Progenitor cell of endocrine pancreas (in vitro differentiated cells): Measurements from ENCODE around the gene VIPR1. TPM values are rescaled to one million over a fixed set of nuclear protein-coding genes. Genes with fewer than 3 reads are reported as not detected.

Source experiments
- DNase-seq: peaks from one replicate; pipeline ENCODE4 v3.0.0; 2021; ENCODE audit warnings: low spot score; ENCODE audit not compliant: unreplicated experiment
- H3K27ac Mint-ChIP-seq: 2 replicates; pipeline ENCODE4 v1.8.0; 2021; ENCODE audit warnings: mild to moderate bottlenecking, moderate library complexity, mixed read lengths
- H3K27me3 Mint-ChIP-seq: 2 replicates; pipeline ENCODE4 v1.8.0; 2021; ENCODE audit warnings: mixed read lengths
- H3K36me3 Mint-ChIP-seq: 2 replicates; pipeline ENCODE4 v1.8.0; 2022; ENCODE audit warnings: mixed read lengths; ENCODE audit not compliant: insufficient read depth
- H3K4me1 Mint-ChIP-seq: 2 replicates; pipeline ENCODE4 v1.8.0; 2021; ENCODE audit warnings: low read depth, mixed read lengths
- H3K4me3 Mint-ChIP-seq: 2 replicates; pipeline ENCODE4 v1.8.0; 2021; ENCODE audit warnings: low read depth, mild to moderate bottlenecking, moderate library complexity, mixed read lengths
- H3K9me3 Mint-ChIP-seq: 2 replicates; pipeline ENCODE4 v1.8.0; 2021; ENCODE audit warnings: low read depth, mixed read lengths
- total RNA-seq: library from RNA; stranded (reverse); gene quantifications from 2 replicates; pipeline ENCODE4 v1.2.1, GENCODE V29; 2021
- TF ChIP-seq, protein P1 (sequence below): fragments of 200-600 bp; sonication (generic); IDR thresholded peaks from one replicate; pipeline ENCODE4 v1.5.0; 2021; ENCODE audit warnings: antibody characterized with exemption, mild to moderate bottlenecking; ENCODE audit not compliant: unreplicated experiment

VIPR1 gene
- total RNA-seq, 1 donor from 2014 or later: 6.8 TPM

DNA sequence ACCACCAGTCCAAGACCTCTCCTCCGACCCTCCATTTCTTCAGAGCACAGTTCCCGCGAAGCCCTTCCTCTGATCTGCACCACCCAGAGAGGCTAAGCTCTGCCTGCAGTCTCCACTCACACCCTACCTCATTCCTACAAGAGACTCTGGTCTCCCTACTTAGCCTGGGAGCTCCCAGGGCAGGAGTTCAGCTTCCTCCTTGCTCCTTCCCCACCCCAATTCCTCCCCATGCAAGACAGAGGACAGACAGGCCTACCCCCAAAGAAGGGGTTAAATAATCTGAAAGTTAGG, 12.6 kb upstream of the VIPR1 start:
- TF ChIP-seq, protein P1, sequence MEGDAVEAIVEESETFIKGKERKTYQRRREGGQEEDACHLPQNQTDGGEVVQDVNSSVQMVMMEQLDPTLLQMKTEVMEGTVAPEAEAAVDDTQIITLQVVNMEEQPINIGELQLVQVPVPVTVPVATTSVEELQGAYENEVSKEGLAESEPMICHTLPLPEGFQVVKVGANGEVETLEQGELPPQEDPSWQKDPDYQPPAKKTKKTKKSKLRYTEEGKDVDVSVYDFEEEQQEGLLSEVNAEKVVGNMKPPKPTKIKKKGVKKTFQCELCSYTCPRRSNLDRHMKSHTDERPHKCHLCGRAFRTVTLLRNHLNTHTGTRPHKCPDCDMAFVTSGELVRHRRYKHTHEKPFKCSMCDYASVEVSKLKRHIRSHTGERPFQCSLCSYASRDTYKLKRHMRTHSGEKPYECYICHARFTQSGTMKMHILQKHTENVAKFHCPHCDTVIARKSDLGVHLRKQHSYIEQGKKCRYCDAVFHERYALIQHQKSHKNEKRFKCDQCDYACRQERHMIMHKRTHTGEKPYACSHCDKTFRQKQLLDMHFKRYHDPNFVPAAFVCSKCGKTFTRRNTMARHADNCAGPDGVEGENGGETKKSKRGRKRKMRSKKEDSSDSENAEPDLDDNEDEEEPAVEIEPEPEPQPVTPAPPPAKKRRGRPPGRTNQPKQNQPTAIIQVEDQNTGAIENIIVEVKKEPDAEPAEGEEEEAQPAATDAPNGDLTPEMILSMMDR: no peak
- DNase-seq: no peak
- Mint-ChIP-seq H3K4me1 (no peaks in the 10 kb centered on the region), H3K9me3 (no peaks in the 10 kb centered on the region), H3K36me3 (no peaks in the 10 kb centered on the region), H3K4me3 (no peak overlapping the region), H3K27ac (no peak overlapping the region), H3K27me3 (peaks cover 15% of the 10 kb centered on the region)

DNA sequence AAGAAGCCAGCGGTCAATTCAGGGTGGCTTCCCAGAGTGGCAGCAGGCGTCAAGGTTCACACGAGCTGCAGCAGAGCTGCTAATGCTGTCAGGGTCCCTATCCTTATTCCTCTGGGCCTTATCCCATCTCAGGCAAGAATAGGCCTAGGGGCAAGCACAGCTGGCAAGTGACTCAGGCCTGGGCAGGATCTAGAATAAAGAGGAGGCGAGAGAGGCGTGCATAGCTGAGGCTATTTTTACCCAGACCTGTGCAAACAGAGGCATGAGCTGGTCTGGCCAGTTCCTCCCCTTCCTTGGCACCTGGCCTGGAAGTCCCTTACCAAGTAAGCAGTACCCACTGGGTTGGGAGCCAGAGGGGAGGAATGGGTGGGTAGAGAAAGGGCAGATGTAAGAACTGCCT, 12.2 kb upstream of the VIPR1 start:
- H3K4me1 Mint-ChIP-seq: no peaks in the 10 kb centered on the region
- DNase-seq: no peak
- no peaks in the 10 kb centered on the region for H3K9me3 Mint-ChIP-seq
- no peak overlapping the region for H3K4me3 Mint-ChIP-seq
- peaks cover 13% of the 10 kb centered on the region for H3K27me3 Mint-ChIP-seq
- H3K27ac Mint-ChIP-seq: no peak overlapping the region
- no peaks in the 10 kb centered on the region for H3K36me3 Mint-ChIP-seq
- TF ChIP-seq, protein P1: no peak

- Mint-ChIP-seq H3K36me3 (no peaks in the 10 kb centered on the region), H3K9me3 (no peaks in the 10 kb centered on the region), H3K4me1 (peaks cover 1% of the 10 kb centered on the region), H3K4me3 (no peak overlapping the region), H3K27ac (no peak overlapping the region), H3K27me3 (peaks cover 19% of the 10 kb centered on the region)
- TF ChIP-seq, protein P1: no peak
- no peak for DNase-seq
These were observed 10.4 kb upstream of the VIPR1 start for GRCh38 chr3:42491881-42492507.

DNA sequence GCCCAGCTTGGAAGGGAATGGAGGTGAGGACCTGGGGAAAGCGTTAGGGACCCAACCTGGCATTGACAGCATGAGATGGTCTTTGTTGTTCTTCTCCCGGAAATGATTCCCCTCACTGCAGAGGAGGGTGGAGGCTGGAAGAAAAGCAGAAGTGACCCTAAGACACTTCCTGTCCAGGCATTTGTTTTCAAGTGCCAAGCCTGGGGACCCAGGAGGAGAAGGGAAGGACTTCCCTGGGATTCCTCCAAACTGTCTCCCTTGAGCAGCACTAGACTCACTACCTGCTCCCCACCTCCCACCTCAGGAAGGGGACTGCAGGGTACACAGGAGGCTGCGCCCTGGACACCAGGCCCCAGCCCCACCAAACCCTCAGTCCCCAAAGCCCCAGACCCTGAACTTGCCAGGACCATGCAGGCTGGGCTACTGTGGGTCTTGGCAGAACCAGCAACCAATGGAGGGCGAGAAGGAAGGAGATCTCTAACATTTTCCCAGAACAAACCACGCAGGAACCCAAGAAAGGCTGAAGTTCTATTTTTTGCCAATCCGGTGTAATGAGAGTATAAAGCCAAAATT, 9.8 kb upstream of the VIPR1 start:
- no peaks in the 10 kb centered on the region for H3K36me3 Mint-ChIP-seq
- H3K9me3 Mint-ChIP-seq: no peaks in the 10 kb centered on the region
- peaks cover 3% of the 10 kb centered on the region for H3K4me1 Mint-ChIP-seq
- H3K27ac Mint-ChIP-seq: no peak overlapping the region
- no peak overlapping the region for H3K4me3 Mint-ChIP-seq
- H3K27me3 Mint-ChIP-seq: peaks cover 25% of the 10 kb centered on the region
- DNase-seq: no peak
- TF ChIP-seq, protein P1: no peak

GRCh38 chr3:42493126-42493797, 9.2 kb upstream of the VIPR1 start:
- H3K27ac Mint-ChIP-seq: no peak overlapping the region
- TF ChIP-seq, protein P1: no peak
- H3K4me1 Mint-ChIP-seq: peaks cover 3% of the 10 kb centered on the region
- peaks cover 32% of the 10 kb centered on the region for H3K27me3 Mint-ChIP-seq
- no peak overlapping the region for H3K4me3 Mint-ChIP-seq
- DNase-seq: no peak
- no peaks in the 10 kb centered on the region for H3K36me3 Mint-ChIP-seq
- H3K9me3 Mint-ChIP-seq: no peaks in the 10 kb centered on the region
